Measurements from ENCODE around the gene CCL28. TPM values are rescaled to one million over a fixed set of nuclear protein-coding genes. Genes with fewer than 3 reads are reported as not detected.
"Not testable (repeated sequence)": the region's sequence is repeated elsewhere in the genome, so short reads cannot be mapped to it uniquely, and the experiment has no call there.

CCL28 gene
- total and polyA plus RNA-seq, 4 experiments from 2014 or later: 5.7 to 18.2 (median 12.0) TPM

DNA sequence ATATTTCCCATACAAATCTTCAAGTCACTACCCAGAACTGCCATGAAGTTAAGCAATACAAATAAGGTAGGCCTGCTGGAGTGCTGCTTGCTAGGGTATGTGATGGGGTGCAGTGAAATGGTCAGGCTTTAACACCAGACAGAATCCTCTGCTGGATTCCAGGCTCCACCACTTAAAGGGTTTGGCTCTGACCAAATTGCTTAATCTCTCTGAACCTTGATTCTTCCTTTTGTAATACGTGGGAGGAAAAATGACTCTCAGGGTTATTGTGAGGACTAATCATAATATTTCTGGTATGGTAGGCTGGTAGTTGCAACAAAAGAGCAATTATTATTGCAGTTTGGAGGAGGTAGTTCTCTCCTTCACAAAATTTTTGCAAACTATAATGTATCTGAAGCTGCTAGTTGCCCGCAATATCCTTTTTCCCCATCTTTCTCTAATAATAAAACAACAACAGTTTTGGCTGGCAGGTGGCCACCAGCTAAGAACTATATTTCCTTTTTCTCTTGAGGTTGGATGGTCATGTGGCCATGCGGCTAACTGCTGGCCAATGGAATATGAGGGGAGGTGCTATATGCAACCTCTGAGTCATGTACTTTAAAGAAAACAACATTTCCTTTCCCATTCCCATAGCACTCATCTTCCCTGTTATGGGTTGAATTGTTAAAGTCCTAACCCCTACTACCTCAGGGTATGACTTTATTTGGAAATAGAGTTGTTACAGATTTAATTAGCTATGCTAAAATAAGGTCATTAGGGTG lies 44.1 kb downstream of the CCL28 start:
- Mint-ChIP-seq H3K4me3 (no peak overlapping the region), H3K36me3 (peaks cover 19 to 22% of the 10 kb centered on the region in 2 donors), H3K4me1 (no peaks in the 10 kb centered on the region), H3K27ac (no peak overlapping the region), H3K9me3 (peaks cover 0 to 27% (median 12%) of the 10 kb centered on the region in 8 donors), H3K27me3 (peaks cover 2 to 4% of the 10 kb centered on the region in 2 donors)
- H3K36me3 ChIP-seq (ENCODE audit: insufficient read depth, low read length): no peaks in the 10 kb centered on the region
- no peak overlapping the region for H3K4me3 ChIP-seq (ENCODE audit: low read length in 2 of 2)
- no peak for DNase-seq
- no peaks in the 10 kb centered on the region for H3K27me3 ChIP-seq (ENCODE audit: insufficient read depth, low read length)
- no peak overlapping the region for H3K27ac ChIP-seq (ENCODE audit: low read depth, low read length)
- no peaks in the 10 kb centered on the region for H3K9me3 ChIP-seq (ENCODE audit: control insufficient read depth in 1 of 2, low read length in 2 of 2)
- no peaks in the 10 kb centered on the region for H3K4me1 ChIP-seq (ENCODE audit: insufficient read depth, low read length)
- ChIA-PET POLR2A (ENCODE audit: partially characterized antibody) (no interaction called here), CTCF (ENCODE audit: partially characterized antibody) (no interaction called here)
- intact Hi-C loops (cut with micrococcal nuclease): no loop called here

DNA sequence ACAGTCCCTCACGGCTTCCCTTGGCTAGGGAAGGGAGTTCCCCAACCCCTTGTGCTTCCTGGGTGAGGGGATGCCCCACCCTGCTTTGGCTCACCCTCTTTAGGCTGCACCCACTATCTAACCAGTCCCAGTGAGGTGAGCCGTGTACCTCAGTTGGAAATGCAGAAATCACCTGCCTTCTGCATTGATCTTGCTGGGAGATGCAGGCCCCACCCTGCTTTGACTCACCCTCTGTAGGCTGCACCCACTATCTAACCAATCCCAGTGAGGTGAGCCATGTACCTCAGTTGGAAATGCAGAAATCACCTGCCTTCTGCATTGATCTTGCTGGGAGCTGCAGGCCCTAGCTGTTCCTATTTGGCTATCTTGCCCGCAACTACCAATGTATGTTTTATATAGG lies 44.7 kb downstream of the CCL28 start:
- no peaks in the 10 kb centered on the region for H3K9me3 ChIP-seq (ENCODE audit: control insufficient read depth in 1 of 2, low read length in 2 of 2)
- H3K27me3 ChIP-seq (ENCODE audit: insufficient read depth, low read length): no peaks in the 10 kb centered on the region
- H3K27ac ChIP-seq (ENCODE audit: low read depth, low read length): no peak overlapping the region
- peaks cover 19 to 22% of the 10 kb centered on the region in 2 donors for H3K36me3 Mint-ChIP-seq
- no peak overlapping the region for H3K27ac Mint-ChIP-seq
- POLR2A ChIA-PET (ENCODE audit: partially characterized antibody): no interaction called here
- H3K27me3 Mint-ChIP-seq: peaks cover 2 to 4% of the 10 kb centered on the region in 2 donors
- no peak for DNase-seq
- no peak overlapping the region for H3K4me3 ChIP-seq (ENCODE audit: low read length in 2 of 2)
- CTCF ChIA-PET (ENCODE audit: partially characterized antibody): no interaction called here
- peaks cover 0 to 32% (median 12%) of the 10 kb centered on the region in 8 donors for H3K9me3 Mint-ChIP-seq
- no peaks in the 10 kb centered on the region for H3K4me1 ChIP-seq (ENCODE audit: insufficient read depth, low read length)
- intact Hi-C loops (cut with micrococcal nuclease): no loop called here
- H3K36me3 ChIP-seq (ENCODE audit: insufficient read depth, low read length): no peaks in the 10 kb centered on the region
- H3K4me1 Mint-ChIP-seq: no peaks in the 10 kb centered on the region
- no peak overlapping the region for H3K4me3 Mint-ChIP-seq

DNA sequence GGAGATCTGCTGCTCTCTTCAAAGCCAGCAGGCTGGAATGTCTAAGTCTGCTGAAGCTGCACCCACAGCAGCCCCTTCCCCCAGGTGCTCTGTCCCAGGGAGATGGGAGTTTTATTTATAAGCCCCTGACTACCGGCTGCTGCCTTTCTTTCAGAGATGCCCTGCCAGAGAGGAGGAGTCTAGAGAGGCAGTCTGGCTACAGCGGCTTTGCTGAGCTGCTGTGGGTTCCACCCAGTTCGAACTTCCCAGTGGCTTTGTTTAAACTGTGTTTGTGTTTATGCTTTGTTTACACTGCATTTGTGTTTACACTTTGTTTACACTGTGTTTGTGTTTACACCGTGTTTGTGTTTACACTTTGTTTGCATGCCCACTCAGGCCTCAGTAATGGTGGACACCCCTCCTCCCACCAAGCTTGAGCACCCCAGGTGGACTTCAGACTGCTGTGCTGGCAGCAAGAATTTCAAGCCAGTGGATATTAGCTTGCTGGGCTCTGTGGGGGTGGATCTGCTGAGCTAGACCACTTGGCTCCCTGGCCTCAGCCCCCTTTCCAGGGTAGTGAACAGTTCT lies 45.4 kb downstream of the CCL28 start:
- H3K27me3 ChIP-seq (ENCODE audit: insufficient read depth, low read length); H3K4me1 ChIP-seq (ENCODE audit: insufficient read depth, low read length); POLR2A ChIA-PET (ENCODE audit: partially characterized antibody); H3K4me3 Mint-ChIP-seq; intact Hi-C loops (cut with micrococcal nuclease); H3K27ac ChIP-seq (ENCODE audit: low read depth, low read length); H3K4me1 Mint-ChIP-seq; H3K27me3 Mint-ChIP-seq; H3K9me3 ChIP-seq (ENCODE audit: control insufficient read depth in 1 of 2, low read length in 2 of 2); H3K4me3 ChIP-seq (ENCODE audit: low read length in 2 of 2); CTCF ChIA-PET (ENCODE audit: partially characterized antibody); H3K36me3 ChIP-seq (ENCODE audit: insufficient read depth, low read length); DNase-seq; H3K27ac Mint-ChIP-seq: not testable (repeated sequence)
- Mint-ChIP-seq H3K36me3 (peaks cover 16 to 18% of the 10 kb centered on the region in 2 donors), H3K9me3 (peaks cover 0 to 33% (median 13%) of the 10 kb centered on the region in 8 donors)

DNA sequence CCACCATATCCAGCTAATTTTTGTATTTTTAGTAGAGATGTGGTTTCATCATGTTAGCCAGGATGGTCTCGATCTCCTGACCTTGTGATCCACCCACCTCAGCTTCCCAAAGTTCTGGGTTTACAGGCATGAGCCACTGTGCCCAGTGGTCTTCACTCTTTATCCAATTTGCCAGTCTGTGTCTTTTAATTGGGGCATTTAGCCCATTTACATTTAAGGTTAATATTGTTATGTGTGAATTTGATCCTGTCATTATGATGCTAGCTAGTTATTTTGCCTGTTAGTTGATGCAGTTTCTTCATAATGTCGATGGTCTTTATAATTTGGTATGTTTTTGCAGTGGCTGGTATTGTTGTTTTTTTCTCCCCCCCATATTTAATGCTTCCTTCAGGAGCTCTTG lies 47.0 kb downstream of the CCL28 start:
- H3K4me3 Mint-ChIP-seq; POLR2A ChIA-PET (ENCODE audit: partially characterized antibody); H3K4me1 Mint-ChIP-seq; H3K36me3 ChIP-seq (ENCODE audit: insufficient read depth, low read length); H3K27ac Mint-ChIP-seq; H3K27me3 Mint-ChIP-seq; H3K27me3 ChIP-seq (ENCODE audit: insufficient read depth, low read length); DNase-seq; H3K9me3 ChIP-seq (ENCODE audit: control insufficient read depth in 1 of 2, low read length in 2 of 2); H3K27ac ChIP-seq (ENCODE audit: low read depth, low read length); H3K4me1 ChIP-seq (ENCODE audit: insufficient read depth, low read length); CTCF ChIA-PET (ENCODE audit: partially characterized antibody); H3K4me3 ChIP-seq (ENCODE audit: low read length in 2 of 2); intact Hi-C loops (cut with micrococcal nuclease): not testable (repeated sequence)
- H3K36me3 Mint-ChIP-seq: peaks cover 8 to 15% of the 10 kb centered on the region in 2 donors
- H3K9me3 Mint-ChIP-seq: peaks cover 3 to 44% (median 24%) of the 10 kb centered on the region in 8 donors

DNA sequence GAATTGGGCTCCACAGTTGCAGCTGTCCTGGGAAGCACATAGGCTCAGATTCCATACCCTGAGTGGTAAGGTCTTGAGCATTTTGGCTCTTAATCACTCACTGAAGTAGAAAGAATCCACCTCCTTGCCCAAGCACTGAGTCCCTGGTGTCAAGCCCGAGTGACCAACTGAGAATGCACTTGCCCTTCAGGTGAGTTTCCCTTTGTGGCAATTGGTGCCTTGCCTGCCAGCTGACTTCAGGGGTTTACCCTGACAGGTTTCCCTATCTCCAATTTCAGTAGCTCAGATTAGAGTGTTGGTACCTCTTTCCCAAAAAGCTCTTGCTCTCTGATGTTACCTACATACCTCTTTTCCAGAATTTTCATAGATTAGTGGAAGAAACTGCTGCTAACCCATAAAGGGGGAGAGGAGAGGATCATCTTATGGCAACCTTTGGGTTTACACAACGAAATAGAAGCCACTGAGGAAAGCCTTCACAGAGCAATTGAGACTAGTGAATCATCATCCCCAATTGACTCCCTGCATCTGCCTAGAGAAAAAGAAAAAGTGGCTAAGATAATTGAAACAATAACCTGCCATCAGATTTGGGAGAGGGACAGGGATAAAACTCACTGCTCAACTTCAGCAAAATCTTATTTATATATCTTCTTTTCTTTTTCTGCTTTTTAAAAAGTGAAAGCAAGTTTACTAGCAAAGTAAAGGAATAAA lies 48.6 kb downstream of the CCL28 start:
- peaks cover 6 to 50% (median 35%) of the 10 kb centered on the region in 8 donors for H3K9me3 Mint-ChIP-seq
- H3K27ac Mint-ChIP-seq: no peak overlapping the region
- no peaks in the 10 kb centered on the region for H3K4me1 Mint-ChIP-seq
- ChIA-PET CTCF (ENCODE audit: partially characterized antibody) (no interaction called here), POLR2A (ENCODE audit: partially characterized antibody) (no interaction called here)
- DNase-seq: no peak
- no peak overlapping the region for H3K4me3 Mint-ChIP-seq
- H3K36me3 ChIP-seq (ENCODE audit: insufficient read depth, low read length): no peaks in the 10 kb centered on the region
- H3K27me3 ChIP-seq (ENCODE audit: insufficient read depth, low read length): no peaks in the 10 kb centered on the region
- H3K9me3 ChIP-seq (ENCODE audit: control insufficient read depth in 1 of 2, low read length in 2 of 2): no peaks in the 10 kb centered on the region
- intact Hi-C loops (cut with micrococcal nuclease): no loop called here
- no peak overlapping the region for H3K4me3 ChIP-seq (ENCODE audit: low read length in 2 of 2)
- peaks cover 2 to 4% of the 10 kb centered on the region in 2 donors for H3K27me3 Mint-ChIP-seq
- peaks cover 8 to 13% of the 10 kb centered on the region in 2 donors for H3K36me3 Mint-ChIP-seq
- H3K27ac ChIP-seq (ENCODE audit: low read depth, low read length): no peak overlapping the region
- H3K4me1 ChIP-seq (ENCODE audit: insufficient read depth, low read length): no peaks in the 10 kb centered on the region

DNA sequence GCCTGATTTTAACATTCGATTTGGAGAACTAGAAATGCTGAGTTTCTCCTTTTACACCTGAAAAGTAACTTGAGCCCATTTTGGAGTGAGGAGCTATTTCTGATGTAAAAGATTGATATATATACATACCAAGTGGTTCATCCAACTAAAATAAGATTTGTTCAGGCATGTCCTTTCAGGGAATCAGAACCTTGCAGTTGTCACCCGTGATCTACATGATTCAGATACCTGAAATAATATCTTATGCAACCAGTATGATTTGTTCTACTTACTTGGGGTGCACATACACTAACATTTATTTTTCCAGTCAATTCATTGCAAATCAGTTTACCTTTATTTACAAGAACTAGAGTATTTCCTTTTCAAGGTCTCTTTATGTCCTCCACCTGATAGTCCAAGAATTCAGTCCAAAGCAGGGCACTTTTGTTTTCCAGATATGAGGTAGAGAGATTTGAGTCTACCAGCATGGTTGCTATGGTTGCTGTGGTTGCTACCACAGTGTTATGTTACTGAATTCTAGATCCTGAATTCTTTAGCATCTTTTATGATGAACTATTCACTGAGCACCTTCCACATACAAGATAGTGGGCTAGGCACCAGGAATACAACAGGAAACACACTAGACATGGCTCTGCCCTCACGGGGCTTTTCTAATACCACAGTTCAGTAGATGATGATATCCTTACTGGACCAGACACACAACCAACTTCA lies 49.3 kb downstream of the CCL28 start:
- H3K4me1 Mint-ChIP-seq: no peaks in the 10 kb centered on the region
- H3K27me3 Mint-ChIP-seq: peaks cover 2 to 4% of the 10 kb centered on the region in 2 donors
- CTCF ChIA-PET (ENCODE audit: partially characterized antibody): no interaction called here
- no peak overlapping the region for H3K4me3 Mint-ChIP-seq
- no peaks in the 10 kb centered on the region for H3K4me1 ChIP-seq (ENCODE audit: insufficient read depth, low read length)
- H3K36me3 Mint-ChIP-seq: peaks cover 3 to 10% of the 10 kb centered on the region in 2 donors
- POLR2A ChIA-PET (ENCODE audit: partially characterized antibody): no interaction called here
- intact Hi-C loops (cut with micrococcal nuclease): no loop called here
- DNase-seq: no peak
- no peak overlapping the region for H3K4me3 ChIP-seq (ENCODE audit: low read length in 2 of 2)
- no peak overlapping the region for H3K27ac Mint-ChIP-seq
- peaks cover 6 to 45% (median 32%) of the 10 kb centered on the region in 8 donors for H3K9me3 Mint-ChIP-seq
- H3K36me3 ChIP-seq (ENCODE audit: insufficient read depth, low read length): no peaks in the 10 kb centered on the region
- no peak overlapping the region for H3K27ac ChIP-seq (ENCODE audit: low read depth, low read length)
- H3K27me3 ChIP-seq (ENCODE audit: insufficient read depth, low read length): no peaks in the 10 kb centered on the region
- no peaks in the 10 kb centered on the region for H3K9me3 ChIP-seq (ENCODE audit: control insufficient read depth in 1 of 2, low read length in 2 of 2)

DNA sequence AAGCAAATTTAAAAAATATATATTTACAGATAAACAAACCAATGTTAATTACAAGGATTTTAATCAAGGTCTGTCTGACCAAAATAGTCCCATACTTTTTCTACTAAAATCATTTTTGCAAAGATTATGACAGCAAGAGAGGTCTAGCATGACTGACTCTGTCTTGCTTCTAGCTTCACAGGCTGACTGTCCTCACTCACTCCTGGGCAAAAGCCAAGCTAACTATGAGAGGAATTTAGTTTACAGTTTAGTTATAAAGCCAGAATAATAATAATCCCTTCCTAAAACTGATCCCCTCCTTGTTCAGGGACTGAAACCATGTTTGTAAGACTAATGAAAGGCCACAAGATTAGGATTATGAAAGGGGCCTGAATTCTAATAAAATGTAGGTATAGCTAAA lies 53.5 kb downstream of the CCL28 start:
- no peak for DNase-seq
- intact Hi-C loops (cut with micrococcal nuclease): no loop called here
- Mint-ChIP-seq H3K27me3 (peaks cover 0 to 1% of the 10 kb centered on the region in 2 donors), H3K9me3 (peaks cover 6 to 35% (median 23%) of the 10 kb centered on the region in 8 donors), H3K36me3 (peaks cover 0 to 3% of the 10 kb centered on the region in 2 donors), H3K4me1 (no peaks in the 10 kb centered on the region), H3K4me3 (no peak overlapping the region), H3K27ac (no peak overlapping the region)
- ChIA-PET CTCF (ENCODE audit: partially characterized antibody) (no interaction called here), POLR2A (ENCODE audit: partially characterized antibody) (no interaction called here)
- H3K9me3 ChIP-seq (ENCODE audit: control insufficient read depth in 1 of 2, low read length in 2 of 2): no peaks in the 10 kb centered on the region
- H3K36me3 ChIP-seq (ENCODE audit: insufficient read depth, low read length): no peaks in the 10 kb centered on the region
- H3K27ac ChIP-seq (ENCODE audit: low read depth, low read length): no peak overlapping the region
- H3K4me1 ChIP-seq (ENCODE audit: insufficient read depth, low read length): no peaks in the 10 kb centered on the region
- H3K4me3 ChIP-seq (ENCODE audit: low read length in 2 of 2): no peak overlapping the region
- H3K27me3 ChIP-seq (ENCODE audit: insufficient read depth, low read length): no peaks in the 10 kb centered on the region

Data from CD4-positive, alpha-beta memory T cell (primary cell).